WTC11 (cell line): ENCODE results near the gene MCRS1.

Experiments
- AFF4 ChIP-seq: sonication (generic); formaldehyde crosslinking; IDR thresholded peaks from 2 replicates; pipeline ENCODE4 v1.8.1; 2023; ENCODE audit warnings: mild to moderate bottlenecking, missing genetic modification reagents, borderline replicate concordance
- E2F5 ChIP-seq: sonication (generic); formaldehyde crosslinking; IDR thresholded peaks from 2 replicates; pipeline ENCODE4 v1.8.1; 2022; ENCODE audit warnings: mild to moderate bottlenecking, moderate library complexity, missing genetic modification reagents
- FOXK1 ChIP-seq: sonication (generic); formaldehyde crosslinking; IDR thresholded peaks from 2 replicates; pipeline ENCODE4 v1.8.0; 2022; ENCODE audit warnings: mild to moderate bottlenecking, moderate library complexity, missing genetic modification reagents
- GABPB1 ChIP-seq: sonication (generic); formaldehyde crosslinking; IDR thresholded peaks from 2 replicates; pipeline ENCODE4 v1.8.1; 2023; ENCODE audit warnings: mild to moderate bottlenecking, missing genetic modification reagents
- JUN ChIP-seq: sonication (generic); formaldehyde crosslinking; IDR thresholded peaks from 2 replicates; pipeline ENCODE4 v1.8.0; 2023; ENCODE audit warnings: mild to moderate bottlenecking, missing genetic modification reagents
- MAX ChIP-seq: sonication (generic); formaldehyde crosslinking; IDR thresholded peaks from 2 replicates; pipeline ENCODE4 v1.8.0; 2022; ENCODE audit warnings: mild to moderate bottlenecking, missing genetic modification reagents
- SP1 ChIP-seq: sonication (generic); formaldehyde crosslinking; conservative IDR thresholded peaks from 2 replicates; pipeline ENCODE4 v1.8.1; 2022; ENCODE audit warnings: missing genetic modification reagents
- TP53 ChIP-seq: sonication (generic); formaldehyde crosslinking; IDR thresholded peaks from 2 replicates; pipeline ENCODE4 v1.8.1; 2023; ENCODE audit warnings: mild to moderate bottlenecking, missing genetic modification reagents
- ZNF138 ChIP-seq: sonication (generic); formaldehyde crosslinking; conservative IDR thresholded peaks from 2 replicates; pipeline ENCODE4 v1.8.1; 2022; ENCODE audit warnings: mild to moderate bottlenecking, moderate library complexity, missing genetic modification reagents
- ZNF423 ChIP-seq: fragments of 250-450 bp; sonication (Bioruptor Pico); IDR thresholded peaks from 2 replicates; pipeline ENCODE4 v2.1.2; 2022; ENCODE audit warnings: mild to moderate bottlenecking, moderate library complexity
- TF ChIP-seq, protein P1 (sequence below): fragments of 200-600 bp; IDR thresholded peaks from 2 replicates; pipeline ENCODE4 v1.8.0; 2022; ENCODE audit warnings: antibody characterized with exemption
- TF ChIP-seq, protein P2 (sequence below): sonication (generic); formaldehyde crosslinking; IDR thresholded peaks from 2 replicates; pipeline ENCODE4 v1.8.1; 2023; ENCODE audit warnings: mild to moderate bottlenecking, missing genetic modification reagents

GRCh38 chr12:49568442-49569162 is 660 bp upstream of the MCRS1 start:
- TF ChIP-seq ZNF138 = no peak
- TF ChIP-seq, protein P1, sequence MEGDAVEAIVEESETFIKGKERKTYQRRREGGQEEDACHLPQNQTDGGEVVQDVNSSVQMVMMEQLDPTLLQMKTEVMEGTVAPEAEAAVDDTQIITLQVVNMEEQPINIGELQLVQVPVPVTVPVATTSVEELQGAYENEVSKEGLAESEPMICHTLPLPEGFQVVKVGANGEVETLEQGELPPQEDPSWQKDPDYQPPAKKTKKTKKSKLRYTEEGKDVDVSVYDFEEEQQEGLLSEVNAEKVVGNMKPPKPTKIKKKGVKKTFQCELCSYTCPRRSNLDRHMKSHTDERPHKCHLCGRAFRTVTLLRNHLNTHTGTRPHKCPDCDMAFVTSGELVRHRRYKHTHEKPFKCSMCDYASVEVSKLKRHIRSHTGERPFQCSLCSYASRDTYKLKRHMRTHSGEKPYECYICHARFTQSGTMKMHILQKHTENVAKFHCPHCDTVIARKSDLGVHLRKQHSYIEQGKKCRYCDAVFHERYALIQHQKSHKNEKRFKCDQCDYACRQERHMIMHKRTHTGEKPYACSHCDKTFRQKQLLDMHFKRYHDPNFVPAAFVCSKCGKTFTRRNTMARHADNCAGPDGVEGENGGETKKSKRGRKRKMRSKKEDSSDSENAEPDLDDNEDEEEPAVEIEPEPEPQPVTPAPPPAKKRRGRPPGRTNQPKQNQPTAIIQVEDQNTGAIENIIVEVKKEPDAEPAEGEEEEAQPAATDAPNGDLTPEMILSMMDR = no peak
- TF ChIP-seq GABPB1 (CRISPR knock-in tag) = no peak
- TF ChIP-seq E2F5 (CRISPR knock-in tag) = no peak
- no peak for TF ChIP-seq ZNF423 (CRISPR knock-in tag)
- TF ChIP-seq SP1 (CRISPR knock-in tag) = no peak
- TF ChIP-seq JUN (CRISPR knock-in tag) = no peak
- TF ChIP-seq MAX = no peak
- TF ChIP-seq, protein P2, sequence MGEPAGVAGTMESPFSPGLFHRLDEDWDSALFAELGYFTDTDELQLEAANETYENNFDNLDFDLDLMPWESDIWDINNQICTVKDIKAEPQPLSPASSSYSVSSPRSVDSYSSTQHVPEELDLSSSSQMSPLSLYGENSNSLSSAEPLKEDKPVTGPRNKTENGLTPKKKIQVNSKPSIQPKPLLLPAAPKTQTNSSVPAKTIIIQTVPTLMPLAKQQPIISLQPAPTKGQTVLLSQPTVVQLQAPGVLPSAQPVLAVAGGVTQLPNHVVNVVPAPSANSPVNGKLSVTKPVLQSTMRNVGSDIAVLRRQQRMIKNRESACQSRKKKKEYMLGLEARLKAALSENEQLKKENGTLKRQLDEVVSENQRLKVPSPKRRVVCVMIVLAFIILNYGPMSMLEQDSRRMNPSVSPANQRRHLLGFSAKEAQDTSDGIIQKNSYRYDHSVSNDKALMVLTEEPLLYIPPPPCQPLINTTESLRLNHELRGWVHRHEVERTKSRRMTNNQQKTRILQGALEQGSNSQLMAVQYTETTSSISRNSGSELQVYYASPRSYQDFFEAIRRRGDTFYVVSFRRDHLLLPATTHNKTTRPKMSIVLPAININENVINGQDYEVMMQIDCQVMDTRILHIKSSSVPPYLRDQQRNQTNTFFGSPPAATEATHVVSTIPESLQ (CRISPR knock-in tag) = no peak
- TF ChIP-seq FOXK1 (CRISPR knock-in tag) = no peak
- TF ChIP-seq TP53 (CRISPR knock-in tag) = no peak
- TF ChIP-seq AFF4 (CRISPR knock-in tag) = no peak
